Natural killer cell (primary cell): ENCODE results near the gene FBP1. TPM values are rescaled to one million over a fixed set of nuclear protein-coding genes. Genes with fewer than 3 reads are reported as not detected.

ENCODE experiments used
- ATAC-seq, 3 donors: fragments of 150-1000 bp in 2 of 3; fragments of 200-7000 bp in 1 of 3; cut with Tn5 transposase; 1 replicate in 1 of 3; 2 replicates in 2 of 3; pipeline ENCODE4 v1.10.0; 2021; ENCODE audit warnings: mild to moderate bottlenecking in 2 of 3, moderate library complexity in 2 of 3
- DNase-seq, 2 donors: peaks; one replicate each; pipeline versions ENCODE4 v3.0.0 to v3.0.0-alpha.2; 2013 to 2021; ENCODE audit warnings: mixed read lengths in 1 of 2
- H3K27ac ChIP-seq: one replicate; pipeline ENCODE4 v1.5.1; 2013; ENCODE audit warnings: mild to moderate bottlenecking, low read length
- H3K27me3 ChIP-seq: one replicate; pipeline ENCODE4 v1.6.1; 2013; ENCODE audit warnings: low read length; ENCODE audit not compliant: control insufficient read depth, insufficient read depth
- H3K36me3 ChIP-seq: one replicate; pipeline ENCODE4 v1.6.1; 2013; ENCODE audit warnings: low read length; ENCODE audit not compliant: control insufficient read depth, insufficient read depth
- H3K4me1 ChIP-seq: one replicate; pipeline ENCODE4 v1.6.1; 2013; ENCODE audit warnings: low read length; ENCODE audit not compliant: control insufficient read depth, insufficient read depth
- H3K4me3 ChIP-seq: one replicate; pipeline ENCODE4 v1.5.1; 2013; ENCODE audit warnings: low read length
- H3K9me3 ChIP-seq: one replicate; pipeline ENCODE4 v1.6.1; 2013; ENCODE audit warnings: low read length; ENCODE audit not compliant: control insufficient read depth, insufficient read depth
- H3K27ac Mint-ChIP-seq, 2 donors: one replicate each; pipeline ENCODE4 v1.8.0; 2022; ENCODE audit warnings: mild to moderate bottlenecking in 2 of 2, mixed read lengths in 2 of 2, moderate library complexity in 1 of 2
- H3K27me3 Mint-ChIP-seq, 2 donors: one replicate each; pipeline ENCODE4 v1.8.0; 2022; ENCODE audit warnings: low read depth in 2 of 2, mixed read lengths in 2 of 2
- H3K36me3 Mint-ChIP-seq: one replicate; pipeline ENCODE4 v1.8.0; 2022; ENCODE audit warnings: mixed read lengths
- H3K4me1 Mint-ChIP-seq, 2 donors: one replicate each; pipeline ENCODE4 v1.8.0; 2022; ENCODE audit warnings: mixed read lengths in 2 of 2
- H3K4me3 Mint-ChIP-seq: one replicate; pipeline ENCODE4 v1.8.0; 2022; ENCODE audit warnings: mild to moderate bottlenecking, moderate library complexity, mixed read lengths
- H3K9me3 Mint-ChIP-seq, 2 donors: one replicate each; pipeline ENCODE4 v1.8.0; 2022; ENCODE audit warnings: mixed read lengths in 2 of 2
- CTCF ChIP-seq: fragments of 200-600 bp; IDR thresholded peaks from one replicate; pipeline ENCODE4 v1.8.0; 2022; ENCODE audit warnings: antibody characterized with exemption
- WGBS: methylation state at CpG from one replicate; pipeline ENCODE4 v1.1.7; 2013; ENCODE audit warnings: missing lambda C conversion rate; ENCODE audit not compliant: insufficient coverage; 5-methylcytosine and 5-hydroxymethylcytosine counted together
- intact Hi-C: fragments of 100-400 bp; cut with micrococcal nuclease; formaldehyde crosslinking; loops from one replicate; pipeline ENCODE4 v1.14.2; 2022
- total RNA-seq, 4 donors: library from RNA; stranded (reverse); fragments of 120-200 nt in 1 of 4; gene quantifications; one replicate each; pipeline versions ENCODE4 v1.2.3 to v1.2.4, GENCODE V29; 2013 to 2022

FBP1 gene
- total RNA-seq, 3 donors from 2014 or later (not counting 1 experiment from before 2014, with no cell fraction given), result 14.0 to 17.0 (median 15.5) TPM

GRCh38 chr9:94649100-94649819, 9.9 kb upstream of the FBP1 start:
- no peak overlapping the region for H3K4me3 ChIP-seq
- peaks cover 0 to 10% of the 10 kb centered on the region in 2 donors for H3K27me3 Mint-ChIP-seq

GRCh38 chr9:94648185-94648584, 8.9 kb upstream of the FBP1 start:
- Mint-ChIP-seq H3K27me3 (peaks cover 0 to 10% of the 10 kb centered on the region in 2 donors), H3K36me3 (no peaks in the 10 kb centered on the region), H3K9me3 (no peaks in the 10 kb centered on the region), H3K4me1 (no peaks in the 10 kb centered on the region), H3K27ac (no peak overlapping the region), H3K4me3 (no peak overlapping the region)
- Histone ChIP-seq H3K36me3 (no peaks in the 10 kb centered on the region), H3K4me3 (no peak overlapping the region), H3K27ac (no peak overlapping the region), H3K9me3 (no peaks in the 10 kb centered on the region), H3K27me3 (no peaks in the 10 kb centered on the region), H3K4me1 (peaks cover 16% of the 10 kb centered on the region)
- ATAC-seq, result no peak
- intact Hi-C loops, result no loop called here
- no peak for DNase-seq
- TF ChIP-seq CTCF, result no peak
- WGBS, result 83% methylated on average over 2 of the region's 2 CpGs

More at GRCh38 chr9:94649100-94649819, 9.9 kb upstream of the FBP1 start:
- H3K9me3 ChIP-seq, result no peaks in the 10 kb centered on the region
- Mint-ChIP-seq H3K27ac (no peak overlapping the region), H3K4me3 (no peak overlapping the region), H3K4me1 (no peaks in the 10 kb centered on the region), H3K9me3 (no peaks in the 10 kb centered on the region), H3K36me3 (no peaks in the 10 kb centered on the region)
- intact Hi-C loops, result no loop called here
- TF ChIP-seq CTCF, result no peak
- H3K4me1 ChIP-seq, result peaks cover 22% of the 10 kb centered on the region
- 70% methylated on average over 12 of the region's 12 CpGs for WGBS
- DNase-seq (no peak), ATAC-seq (peak in 2 of 3 donors; percentile 29 to 58)
- H3K27me3 ChIP-seq, result no peaks in the 10 kb centered on the region
- no peaks in the 10 kb centered on the region for H3K36me3 ChIP-seq
- peak overlapping the region; percentile 6 for H3K27ac ChIP-seq

GRCh38 chr9:94645901-94646300, 6.6 kb upstream of the FBP1 start:
- Histone ChIP-seq H3K4me1 (peaks cover 13% of the 10 kb centered on the region), H3K4me3 (no peak overlapping the region), H3K9me3 (no peaks in the 10 kb centered on the region), H3K27me3 (no peaks in the 10 kb centered on the region), H3K27ac (no peak overlapping the region), H3K36me3 (no peaks in the 10 kb centered on the region)
- DNase-seq (no peak), ATAC-seq (no peak)
- Mint-ChIP-seq H3K36me3 (no peaks in the 10 kb centered on the region), H3K9me3 (no peaks in the 10 kb centered on the region), H3K4me1 (peaks cover 0 to under 1% of the 10 kb centered on the region in 2 donors), H3K4me3 (no peak overlapping the region), H3K27me3 (peaks cover 0 to 4% of the 10 kb centered on the region in 2 donors), H3K27ac (no peak overlapping the region)
- 93% methylated on average over 6 of the region's 6 CpGs for WGBS
- intact Hi-C loops, result no loop called here
- TF ChIP-seq CTCF, result no peak

GRCh38 chr9:94644543-94644942, 5.2 kb upstream of the FBP1 start:
- Mint-ChIP-seq H3K4me1 (peaks cover 10 to 14% of the 10 kb centered on the region in 2 donors), H3K27me3 (peaks cover 0 to 4% of the 10 kb centered on the region in 2 donors), H3K9me3 (no peaks in the 10 kb centered on the region), H3K36me3 (no peaks in the 10 kb centered on the region), H3K27ac (no peak overlapping the region), H3K4me3 (no peak overlapping the region)
- H3K4me3 ChIP-seq, result no peak overlapping the region
- H3K27ac ChIP-seq, result no peak overlapping the region
- no peak for DNase-seq
- TF ChIP-seq CTCF, result no peak
- H3K36me3 ChIP-seq, result no peaks in the 10 kb centered on the region
- intact Hi-C loops, result no loop called here
- WGBS, result 92% methylated on average over 5 of the region's 5 CpGs
- peaks cover 19% of the 10 kb centered on the region for H3K4me1 ChIP-seq
- no peak for ATAC-seq
- H3K9me3 ChIP-seq, result no peaks in the 10 kb centered on the region
- no peaks in the 10 kb centered on the region for H3K27me3 ChIP-seq
